Measurements from ENCODE around the gene SYNE1.

Gene SYNE1

DNA sequence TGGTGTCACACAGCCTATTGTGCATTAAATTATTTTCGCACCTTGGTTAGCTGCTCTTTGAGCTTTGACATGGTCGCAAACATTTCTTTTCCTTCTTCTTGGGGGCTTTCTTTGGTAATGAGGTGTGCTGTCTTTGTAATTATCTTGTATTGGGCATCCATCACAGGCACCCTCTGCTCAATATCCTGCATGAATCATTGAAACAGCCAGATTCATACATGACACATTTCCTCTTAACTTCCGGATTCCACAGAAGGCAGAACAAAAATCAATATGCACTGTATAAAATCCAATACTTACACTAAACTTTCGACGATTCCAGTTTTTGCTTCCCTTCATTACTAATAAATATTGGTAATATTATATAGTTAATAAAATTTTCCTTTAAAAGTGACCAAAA lies 175.6 kb downstream of the SYNE1 start:
- no peaks in the 10 kb centered on the region for H3K4me1 ChIP-seq (ENCODE audit: control insufficient read depth, insufficient read depth, low read length)
- no peak overlapping the region for H3K4me3 ChIP-seq (ENCODE audit: low read length in 2 of 2)
- H3K27ac ChIP-seq (ENCODE audit: low read length), result no peak overlapping the region

DNA sequence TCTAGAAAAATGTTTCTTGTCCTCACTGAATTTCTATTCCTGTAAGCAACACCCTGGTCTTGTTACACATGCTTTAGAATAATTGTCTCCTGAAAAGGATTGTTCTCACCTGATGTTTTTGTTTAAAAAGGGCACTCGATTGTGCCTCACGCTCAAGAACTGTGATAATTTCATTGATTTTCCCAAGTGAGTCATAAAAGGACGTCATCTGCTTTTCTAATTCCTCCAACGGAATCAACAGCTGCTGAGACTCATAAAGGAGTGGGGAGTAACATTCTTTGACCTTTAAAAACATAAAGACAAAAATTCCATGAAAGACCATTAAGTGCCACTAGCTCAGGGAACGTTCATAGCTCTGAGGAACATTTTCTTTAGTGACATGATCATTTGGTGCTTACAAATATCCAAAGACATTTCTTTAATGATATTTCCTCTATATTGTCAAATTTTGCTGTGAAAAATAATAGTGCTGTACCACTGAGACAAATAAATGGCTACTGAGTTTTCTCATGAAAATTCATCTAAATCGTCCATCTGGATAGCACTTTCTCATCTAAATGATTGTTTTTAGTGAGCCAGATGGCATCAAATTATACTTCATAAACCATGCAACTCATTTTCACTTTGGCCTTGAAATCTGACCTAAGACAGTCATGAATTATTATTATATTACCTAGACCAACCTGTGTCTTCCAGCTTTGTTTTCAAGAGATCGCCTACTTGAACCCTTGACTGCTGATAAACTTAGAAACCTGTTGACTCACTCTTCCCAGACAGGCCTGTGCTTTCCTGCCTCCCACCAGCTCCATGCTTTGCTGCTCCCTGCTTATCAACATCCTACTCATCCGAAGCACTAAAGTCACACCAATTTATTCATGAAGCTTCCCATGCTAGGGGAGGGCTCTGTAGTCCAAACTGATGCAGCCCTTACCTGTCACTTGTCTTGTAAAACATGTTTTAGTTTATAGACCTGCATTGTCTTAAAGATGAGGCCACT lies 178.2 kb downstream of the SYNE1 start:
- Histone ChIP-seq H3K27me3 (ENCODE audit: control insufficient read depth in 1 of 2, insufficient read depth in 2 of 2, low read length in 2 of 2) (no peaks in the 10 kb centered on the region), H3K4me1 (ENCODE audit: control insufficient read depth, insufficient read depth, low read length) (no peaks in the 10 kb centered on the region), H3K4me3 (ENCODE audit: low read length in 2 of 2) (no peak overlapping the region), H3K27ac (ENCODE audit: low read length) (no peak overlapping the region), H3K9ac (ENCODE audit: low read length in 2 of 2) (no peak overlapping the region), H3K9me3 (ENCODE audit: control insufficient read depth in 2 of 2, low read length in 2 of 2) (no peaks in the 10 kb centered on the region), H3K36me3 (ENCODE audit: control insufficient read depth in 2 of 2, insufficient read depth in 2 of 2, low read length in 2 of 2) (no peaks in the 10 kb centered on the region)

More for the DNA sequence above, 175.6 kb downstream of the SYNE1 start:
- Histone ChIP-seq H3K27me3 (ENCODE audit: control insufficient read depth in 1 of 2, insufficient read depth in 2 of 2, low read length in 2 of 2) (no peaks in the 10 kb centered on the region), H3K9ac (ENCODE audit: low read length in 2 of 2) (no peak overlapping the region), H3K36me3 (ENCODE audit: control insufficient read depth in 2 of 2, insufficient read depth in 2 of 2, low read length in 2 of 2) (no peaks in the 10 kb centered on the region), H3K9me3 (ENCODE audit: control insufficient read depth in 2 of 2, low read length in 2 of 2) (no peaks in the 10 kb centered on the region)

DNA sequence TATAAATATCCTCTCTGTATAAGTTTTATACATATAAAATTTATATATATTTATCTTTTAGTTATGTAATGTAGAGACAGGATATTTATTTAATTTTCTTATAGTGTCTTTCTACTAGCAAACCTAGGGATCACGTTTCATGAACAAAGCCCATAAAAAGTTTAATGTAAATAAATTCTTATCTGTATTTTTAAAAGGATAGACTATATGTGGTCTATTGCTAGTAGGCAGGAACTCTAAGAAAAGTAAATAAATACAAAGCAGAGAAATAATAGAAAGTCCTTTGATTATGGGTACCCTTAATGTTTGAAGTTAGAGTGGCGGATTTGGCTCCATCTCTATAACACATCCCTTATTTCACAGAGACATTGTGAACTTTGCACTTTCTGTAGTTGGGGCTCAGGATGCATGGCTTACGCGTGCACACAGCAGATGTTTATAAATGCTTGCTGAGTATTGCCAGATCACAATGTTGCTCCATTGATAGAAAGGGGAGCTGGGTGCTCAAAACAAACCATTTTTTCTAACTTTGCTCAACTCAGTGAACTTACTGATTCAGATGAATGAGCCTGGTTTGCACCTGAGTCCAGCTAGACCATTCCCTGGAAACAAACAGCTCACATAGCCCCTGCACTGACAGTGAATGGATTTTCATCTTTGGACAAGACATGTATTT lies 179.1 kb downstream of the SYNE1 start:
- Histone ChIP-seq H3K4me1 (ENCODE audit: control insufficient read depth, insufficient read depth, low read length) (no peaks in the 10 kb centered on the region), H3K27ac (ENCODE audit: low read length) (no peak overlapping the region), H3K9ac (ENCODE audit: low read length in 2 of 2) (no peak overlapping the region), H3K4me3 (ENCODE audit: low read length in 2 of 2) (no peak overlapping the region), H3K27me3 (ENCODE audit: control insufficient read depth in 1 of 2, insufficient read depth in 2 of 2, low read length in 2 of 2) (no peaks in the 10 kb centered on the region), H3K9me3 (ENCODE audit: control insufficient read depth in 2 of 2, low read length in 2 of 2) (no peaks in the 10 kb centered on the region), H3K36me3 (ENCODE audit: control insufficient read depth in 2 of 2, insufficient read depth in 2 of 2, low read length in 2 of 2) (no peaks in the 10 kb centered on the region)

DNA sequence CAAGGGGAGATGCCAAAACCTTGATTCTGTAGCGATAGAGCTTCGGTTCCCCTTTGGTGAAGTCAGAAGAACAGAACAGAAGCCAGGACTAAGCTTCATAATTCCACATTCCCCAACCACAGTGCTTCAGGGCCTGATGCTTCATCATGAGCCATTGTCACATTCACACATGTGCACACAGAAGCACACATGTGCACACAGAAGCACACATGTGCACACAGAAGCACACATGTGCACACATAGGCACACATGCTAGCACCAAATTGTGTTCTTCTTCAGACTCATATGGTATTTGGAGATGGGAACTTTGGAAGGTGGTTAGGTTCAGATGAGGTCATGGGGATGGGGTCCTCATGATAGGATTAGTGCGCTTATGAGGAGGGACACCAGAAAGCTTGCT lies 183.2 kb downstream of the SYNE1 start:
- H3K9ac ChIP-seq (ENCODE audit: low read length in 2 of 2), result no peak overlapping the region
- no peak overlapping the region for H3K4me3 ChIP-seq (ENCODE audit: low read length in 2 of 2)
- H3K36me3 ChIP-seq (ENCODE audit: control insufficient read depth in 2 of 2, insufficient read depth in 2 of 2, low read length in 2 of 2), result peaks cover 0 to 2% of the 10 kb centered on the region in 2 donors
- no peak overlapping the region for H3K27ac ChIP-seq (ENCODE audit: low read length)
- no peaks in the 10 kb centered on the region for H3K9me3 ChIP-seq (ENCODE audit: control insufficient read depth in 2 of 2, low read length in 2 of 2)
- H3K27me3 ChIP-seq (ENCODE audit: control insufficient read depth in 1 of 2, insufficient read depth in 2 of 2, low read length in 2 of 2), result no peaks in the 10 kb centered on the region
- H3K4me1 ChIP-seq (ENCODE audit: control insufficient read depth, insufficient read depth, low read length), result no peaks in the 10 kb centered on the region

DNA sequence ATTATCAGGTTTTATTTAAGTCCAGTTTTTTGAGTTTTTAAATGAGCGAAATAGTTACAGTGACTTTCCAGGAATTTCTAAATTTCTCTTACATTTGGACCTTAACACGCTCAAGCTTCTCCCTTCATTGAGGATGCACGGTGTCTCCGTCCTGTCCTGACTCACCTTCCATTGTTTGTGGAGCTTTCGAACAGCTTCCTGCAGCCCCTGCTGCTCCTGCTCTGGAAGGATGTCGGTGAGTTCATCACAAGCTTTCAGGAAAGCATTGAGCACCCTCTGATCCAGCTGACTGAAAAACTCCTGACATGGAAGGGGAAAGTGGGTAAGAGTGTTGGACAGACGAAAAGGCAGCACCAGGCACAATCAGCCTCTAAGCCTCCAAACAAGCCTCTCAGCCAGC lies 183.7 kb downstream of the SYNE1 start:
- Histone ChIP-seq H3K27me3 (ENCODE audit: control insufficient read depth in 1 of 2, insufficient read depth in 2 of 2, low read length in 2 of 2) (no peaks in the 10 kb centered on the region), H3K9ac (ENCODE audit: low read length in 2 of 2) (no peak overlapping the region), H3K4me1 (ENCODE audit: control insufficient read depth, insufficient read depth, low read length) (no peaks in the 10 kb centered on the region), H3K4me3 (ENCODE audit: low read length in 2 of 2) (no peak overlapping the region), H3K36me3 (ENCODE audit: control insufficient read depth in 2 of 2, insufficient read depth in 2 of 2, low read length in 2 of 2) (peaks cover 0 to 2% of the 10 kb centered on the region in 2 donors), H3K27ac (ENCODE audit: low read length) (no peak overlapping the region), H3K9me3 (ENCODE audit: control insufficient read depth in 2 of 2, low read length in 2 of 2) (no peaks in the 10 kb centered on the region)

DNA sequence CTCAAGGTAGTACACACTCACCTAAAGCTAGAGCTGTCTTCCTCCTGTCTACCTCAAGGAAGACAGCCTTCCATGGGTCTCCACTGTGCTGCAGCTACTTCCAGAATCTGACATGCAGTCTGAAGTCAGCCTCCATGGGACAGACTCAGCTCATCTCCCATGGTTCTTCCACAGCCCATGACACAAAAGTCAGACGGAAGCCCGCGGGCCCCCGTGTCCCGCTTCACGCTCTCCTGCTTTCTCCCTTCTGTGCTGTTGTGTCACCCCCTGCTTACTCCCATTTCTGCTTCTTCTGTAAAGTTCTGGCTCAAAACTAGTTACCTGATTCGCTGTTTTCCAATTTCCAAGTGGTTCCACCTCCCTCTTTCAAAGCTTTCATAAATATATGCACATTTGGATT lies 184.5 kb downstream of the SYNE1 start:
- Histone ChIP-seq H3K4me1 (ENCODE audit: control insufficient read depth, insufficient read depth, low read length) (no peaks in the 10 kb centered on the region), H3K9ac (ENCODE audit: low read length in 2 of 2) (no peak overlapping the region), H3K36me3 (ENCODE audit: control insufficient read depth in 2 of 2, insufficient read depth in 2 of 2, low read length in 2 of 2) (peaks cover 0 to 2% of the 10 kb centered on the region in 2 donors), H3K4me3 (ENCODE audit: low read length in 2 of 2) (no peak overlapping the region), H3K27ac (ENCODE audit: low read length) (no peak overlapping the region), H3K27me3 (ENCODE audit: control insufficient read depth in 1 of 2, insufficient read depth in 2 of 2, low read length in 2 of 2) (no peaks in the 10 kb centered on the region), H3K9me3 (ENCODE audit: control insufficient read depth in 2 of 2, low read length in 2 of 2) (no peaks in the 10 kb centered on the region)

DNA sequence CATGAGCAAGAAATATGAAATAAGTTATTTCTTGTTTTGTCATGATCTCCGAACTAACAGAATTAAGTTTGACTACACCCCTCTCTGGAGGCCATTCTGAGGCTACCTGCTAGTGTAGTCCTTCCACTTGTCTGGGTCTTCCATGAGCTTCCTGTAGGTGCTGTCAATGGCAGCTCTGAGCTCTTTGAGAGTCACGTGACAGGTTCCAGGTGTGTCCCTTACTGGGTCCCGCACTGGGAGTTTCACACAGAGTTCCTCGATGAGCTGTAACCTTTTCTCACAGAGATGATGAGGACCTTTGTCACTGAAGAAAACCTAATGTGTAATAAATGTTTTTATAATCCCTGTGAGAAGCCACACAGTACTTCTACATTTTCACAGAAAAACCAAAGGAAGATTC lies 186.6 kb downstream of the SYNE1 start:
- Histone ChIP-seq H3K9me3 (ENCODE audit: control insufficient read depth in 2 of 2, low read length in 2 of 2) (no peaks in the 10 kb centered on the region), H3K27me3 (ENCODE audit: control insufficient read depth in 1 of 2, insufficient read depth in 2 of 2, low read length in 2 of 2) (no peaks in the 10 kb centered on the region), H3K4me3 (ENCODE audit: low read length in 2 of 2) (no peak overlapping the region), H3K9ac (ENCODE audit: low read length in 2 of 2) (no peak overlapping the region), H3K4me1 (ENCODE audit: control insufficient read depth, insufficient read depth, low read length) (no peaks in the 10 kb centered on the region), H3K36me3 (ENCODE audit: control insufficient read depth in 2 of 2, insufficient read depth in 2 of 2, low read length in 2 of 2) (peaks cover 0 to 2% of the 10 kb centered on the region in 2 donors), H3K27ac (ENCODE audit: low read length) (no peak overlapping the region)

DNA sequence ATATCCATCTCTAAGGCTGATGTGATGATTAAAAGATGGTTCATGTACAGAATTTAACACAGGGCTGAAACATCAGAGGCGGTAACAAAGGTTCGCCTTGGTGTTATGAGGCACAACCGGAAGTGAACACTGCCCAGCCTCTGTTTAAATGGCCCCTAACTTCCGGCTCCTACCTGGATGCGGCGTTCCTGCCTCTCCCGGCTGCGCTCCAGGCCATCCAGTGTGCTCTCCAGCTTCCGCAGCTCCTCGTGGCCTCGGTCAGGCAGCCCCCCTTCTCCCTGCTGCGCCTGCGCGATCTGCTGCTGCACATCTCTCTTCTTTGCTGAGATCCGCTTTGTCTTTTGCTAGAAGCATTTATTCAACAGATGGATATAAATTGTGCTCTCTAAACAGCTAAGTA lies 195.3 kb downstream of the SYNE1 start:
- H3K36me3 ChIP-seq (ENCODE audit: control insufficient read depth in 2 of 2, insufficient read depth in 2 of 2, low read length in 2 of 2), result no peaks in the 10 kb centered on the region
- no peaks in the 10 kb centered on the region for H3K27me3 ChIP-seq (ENCODE audit: control insufficient read depth in 1 of 2, insufficient read depth in 2 of 2, low read length in 2 of 2)
- H3K4me1 ChIP-seq (ENCODE audit: control insufficient read depth, insufficient read depth, low read length), result no peaks in the 10 kb centered on the region
- H3K9ac ChIP-seq (ENCODE audit: low read length in 2 of 2), result no peak overlapping the region
- H3K27ac ChIP-seq (ENCODE audit: low read length), result no peak overlapping the region
- no peak overlapping the region for H3K4me3 ChIP-seq (ENCODE audit: low read length in 2 of 2)
- no peaks in the 10 kb centered on the region for H3K9me3 ChIP-seq (ENCODE audit: control insufficient read depth in 2 of 2, low read length in 2 of 2)

DNA sequence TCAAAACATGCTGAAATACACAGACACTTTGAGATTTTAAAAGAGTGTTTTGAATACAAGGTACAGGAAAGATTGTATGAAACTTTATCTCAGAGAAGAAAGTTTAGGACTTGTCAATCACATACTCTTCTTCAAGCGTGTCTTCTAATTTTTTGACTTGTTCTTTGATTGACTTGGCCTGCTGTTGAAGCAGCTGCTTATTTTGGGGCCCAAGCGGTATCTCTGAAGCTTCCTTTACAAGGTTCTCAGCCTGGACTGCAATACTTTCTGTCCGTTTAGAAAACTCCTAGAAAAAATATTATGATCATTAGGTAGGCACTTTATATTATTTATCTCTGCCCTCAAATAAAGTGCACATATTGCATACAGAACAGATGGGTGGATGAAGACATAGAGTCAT lies 201.3 kb downstream of the SYNE1 start:
- H3K9ac ChIP-seq (ENCODE audit: low read length in 2 of 2), result no peak overlapping the region
- no peaks in the 10 kb centered on the region for H3K4me1 ChIP-seq (ENCODE audit: control insufficient read depth, insufficient read depth, low read length)
- no peaks in the 10 kb centered on the region for H3K27me3 ChIP-seq (ENCODE audit: control insufficient read depth in 1 of 2, insufficient read depth in 2 of 2, low read length in 2 of 2)
- no peak overlapping the region for H3K4me3 ChIP-seq (ENCODE audit: low read length in 2 of 2)
- H3K36me3 ChIP-seq (ENCODE audit: control insufficient read depth in 2 of 2, insufficient read depth in 2 of 2, low read length in 2 of 2), result no peaks in the 10 kb centered on the region
- H3K9me3 ChIP-seq (ENCODE audit: control insufficient read depth in 2 of 2, low read length in 2 of 2), result no peaks in the 10 kb centered on the region
- H3K27ac ChIP-seq (ENCODE audit: low read length), result no peak overlapping the region

DNA sequence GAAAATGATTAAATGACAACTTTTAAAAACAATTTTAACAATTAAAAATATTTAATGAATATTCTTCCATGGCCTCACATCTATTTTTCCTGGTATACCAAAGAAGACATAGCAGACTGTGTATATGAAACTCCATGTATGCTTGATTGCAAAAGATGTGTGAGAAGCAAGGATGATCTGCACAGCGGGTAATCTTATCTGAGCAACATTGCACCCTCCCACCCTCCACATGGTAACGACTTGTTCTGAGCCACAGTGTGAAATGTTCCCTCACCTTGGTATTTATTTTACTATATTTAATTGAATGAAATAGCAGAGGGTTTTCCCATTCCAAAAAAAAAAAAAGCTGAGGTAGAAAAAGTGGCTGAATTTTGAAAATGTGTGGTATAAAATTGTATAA lies 204.4 kb downstream of the SYNE1 start:
- no peaks in the 10 kb centered on the region for H3K4me1 ChIP-seq (ENCODE audit: control insufficient read depth, insufficient read depth, low read length)
- H3K27me3 ChIP-seq (ENCODE audit: control insufficient read depth in 1 of 2, insufficient read depth in 2 of 2, low read length in 2 of 2), result no peaks in the 10 kb centered on the region
- no peak overlapping the region for H3K9ac ChIP-seq (ENCODE audit: low read length in 2 of 2)
- no peaks in the 10 kb centered on the region for H3K9me3 ChIP-seq (ENCODE audit: control insufficient read depth in 2 of 2, low read length in 2 of 2)
- H3K36me3 ChIP-seq (ENCODE audit: control insufficient read depth in 2 of 2, insufficient read depth in 2 of 2, low read length in 2 of 2), result no peaks in the 10 kb centered on the region
- no peak overlapping the region for H3K4me3 ChIP-seq (ENCODE audit: low read length in 2 of 2)
- no peak overlapping the region for H3K27ac ChIP-seq (ENCODE audit: low read length)

DNA sequence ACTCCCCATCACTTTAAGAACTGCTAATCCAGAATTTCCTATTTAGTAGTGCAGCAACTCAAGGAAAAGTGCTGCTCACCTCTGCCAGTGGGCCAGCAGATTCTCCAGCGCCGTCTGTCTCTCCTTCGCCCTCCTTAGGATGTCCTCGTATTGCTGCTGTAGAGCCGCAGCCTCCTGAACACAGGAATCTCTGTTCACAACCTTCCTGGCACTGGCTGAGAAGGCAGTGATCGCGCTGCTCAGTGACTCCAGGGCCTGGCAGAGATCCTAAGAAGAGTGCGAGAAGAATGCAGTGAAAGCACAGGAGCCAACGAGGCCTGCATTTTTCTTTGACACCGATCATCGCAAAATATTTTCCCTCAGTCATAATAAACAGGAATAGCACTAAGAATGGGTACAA lies 209.0 kb downstream of the SYNE1 start:
- Histone ChIP-seq H3K36me3 (ENCODE audit: control insufficient read depth in 2 of 2, insufficient read depth in 2 of 2, low read length in 2 of 2) (no peaks in the 10 kb centered on the region), H3K27ac (ENCODE audit: low read length) (no peak overlapping the region), H3K27me3 (ENCODE audit: control insufficient read depth in 1 of 2, insufficient read depth in 2 of 2, low read length in 2 of 2) (no peaks in the 10 kb centered on the region), H3K9ac (ENCODE audit: low read length in 2 of 2) (no peak overlapping the region), H3K4me3 (ENCODE audit: low read length in 2 of 2) (no peak overlapping the region), H3K9me3 (ENCODE audit: control insufficient read depth in 2 of 2, low read length in 2 of 2) (no peaks in the 10 kb centered on the region), H3K4me1 (ENCODE audit: control insufficient read depth, insufficient read depth, low read length) (no peaks in the 10 kb centered on the region)

All from stomach smooth muscle (tissue), 2 donors.